Fibroblast of pulmonary artery (primary cell): Measurements from ENCODE around the gene GTF3C5.

Experiments used
- DNase-seq: peaks from one replicate; pipeline ENCODE4 v3.0.0-alpha.2; 2010; ENCODE audit warnings: low read depth
- H3K4me3 ChIP-seq: replicated peaks from 2 replicates; pipeline ENCODE4 v1.5.1; 2011; ENCODE audit warnings: low read depth, mild to moderate bottlenecking, control low read depth, low read length, moderate library complexity
- CTCF ChIP-seq: IDR thresholded peaks from 2 replicates; pipeline ENCODE4 v1.5.1; 2011; ENCODE audit warnings: mild to moderate bottlenecking, control low read depth, low read length, inconsistent platforms; ENCODE audit errors: missing control alignments

GTF3C5 gene

GRCh38 chr9:133098871-133099270, 68.1 kb downstream of the GTF3C5 start:
- no peak for DNase-seq
- H3K4me3 ChIP-seq, result no peak overlapping the region
- TF ChIP-seq CTCF, result no peak

- no peak overlapping the region for H3K4me3 ChIP-seq
- no peak for DNase-seq
- no peak for TF ChIP-seq CTCF
These were observed 69.1 kb downstream of the GTF3C5 start for GRCh38 chr9:133099726-133100505.

- DNase-seq, result no peak
- no peak overlapping the region for H3K4me3 ChIP-seq
- TF ChIP-seq CTCF, result no peak
These were observed 69.9 kb downstream of the GTF3C5 start for GRCh38 chr9:133100506-133101355.

DNA sequence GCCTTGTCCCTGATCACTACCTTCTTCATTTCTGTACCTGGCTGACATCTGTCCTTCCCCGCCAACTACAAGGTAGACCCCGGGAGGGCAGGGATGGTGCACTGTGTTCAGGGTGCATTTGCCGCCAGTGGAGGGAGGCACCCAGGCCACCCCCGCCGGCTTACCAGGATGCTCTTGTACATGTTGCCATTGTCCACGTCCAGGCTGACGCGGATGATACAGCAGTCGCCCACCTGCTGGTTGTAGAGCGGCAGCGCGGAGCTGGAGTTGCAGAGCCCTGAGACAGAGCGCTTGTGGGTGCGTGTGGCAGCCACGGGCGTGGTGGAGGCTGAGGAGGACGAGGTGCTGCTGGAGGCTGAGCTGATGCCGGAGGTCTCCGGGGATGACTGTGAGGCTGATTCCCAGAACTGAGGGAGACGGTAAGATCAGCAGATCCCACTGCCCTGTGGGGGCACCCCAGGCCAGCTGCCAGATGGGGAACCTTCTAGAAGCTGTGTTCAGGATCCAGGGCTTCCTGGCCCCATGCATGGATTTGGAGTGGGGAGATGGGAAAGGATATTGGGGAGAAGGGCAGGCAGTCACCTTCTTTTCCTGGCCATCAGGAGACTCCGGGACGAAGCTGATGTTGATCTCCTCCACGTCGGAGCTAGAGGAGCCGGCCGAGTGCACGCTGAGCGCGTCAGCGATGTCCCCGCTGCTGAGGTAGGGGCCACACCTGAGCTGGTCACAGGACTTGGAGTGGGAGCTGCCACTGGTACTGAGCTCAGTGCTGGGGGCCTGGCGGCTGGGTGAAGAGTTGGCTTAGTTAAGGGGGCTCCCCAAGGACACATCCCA, 70.8 kb downstream of the GTF3C5 start:
- DNase-seq, result no peak
- no peak overlapping the region for H3K4me3 ChIP-seq
- no peak for TF ChIP-seq CTCF

DNA sequence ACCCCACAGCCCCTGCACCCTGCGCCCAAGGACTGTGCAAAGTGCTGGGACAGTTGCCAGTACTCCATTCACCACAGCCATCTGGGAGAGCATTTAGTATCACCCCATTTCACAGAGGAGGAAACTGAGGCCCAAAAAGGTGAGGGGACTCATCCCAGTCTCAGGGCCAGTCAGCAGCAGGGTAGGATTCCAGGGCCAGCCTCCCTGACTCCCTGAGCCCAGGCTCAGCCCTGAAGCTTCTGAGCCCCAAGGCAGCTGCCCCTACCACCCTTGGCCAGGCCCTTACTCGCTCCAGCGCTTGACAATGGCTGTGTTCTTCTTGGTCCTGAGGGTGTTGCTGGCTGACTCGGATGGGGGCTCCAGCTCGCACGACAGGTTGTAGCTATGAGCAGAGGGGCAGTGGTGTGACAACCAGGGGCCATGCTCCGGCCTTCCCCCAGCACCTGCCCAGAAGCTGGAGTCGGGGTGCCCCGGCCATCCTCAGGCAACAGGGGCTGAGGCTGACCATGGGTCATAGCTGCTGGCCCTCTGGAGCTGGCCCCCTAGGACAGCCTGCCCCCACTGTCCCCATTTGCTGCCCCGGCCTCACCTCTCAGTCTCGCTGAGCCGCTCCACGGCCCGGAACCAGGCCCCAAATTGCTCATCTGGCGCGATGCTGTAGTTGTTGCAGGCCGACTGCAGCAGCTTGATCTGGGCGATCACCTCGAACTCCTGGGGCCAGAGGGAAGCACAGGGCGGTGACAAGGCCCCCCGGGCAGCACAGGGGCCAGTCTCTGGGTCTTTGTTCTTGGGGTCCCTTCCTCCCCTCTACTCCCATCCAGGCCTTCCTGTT, 71.6 kb downstream of the GTF3C5 start:
- TF ChIP-seq CTCF, result no peak
- DNase-seq, result no peak
- H3K4me3 ChIP-seq, result no peak overlapping the region
